GM23248 (cell line): ENCODE data around the gene FOSL2.

Experiments
- EZH2 ChIP-seq: fragments of 200-600 bp; sonication (generic); IDR thresholded peaks from 2 replicates; pipeline ENCODE4 v1.6.1; 2018; ENCODE audit warnings: antibody characterized with exemption, mild to moderate bottlenecking; ENCODE audit not compliant: insufficient read depth, poor library complexity, severe bottlenecking
- EZH2phosphoT487 ChIP-seq: fragments of 200-600 bp; sonication (generic); IDR thresholded peaks from 2 replicates; pipeline ENCODE4 v1.6.1; 2018; ENCODE audit warnings: antibody characterized with exemption, moderate library complexity, mild to moderate bottlenecking, low read depth; ENCODE audit not compliant: insufficient read depth

- TF ChIP-seq EZH2phosphoT487: no peak
- no peak for TF ChIP-seq EZH2
Observed at GRCh38 chr2:28408764-28409599, 16.3 kb downstream of the FOSL2 start.
